ENCODE results near the gene CLDN7.
A peak's percentile ranks its signal among the peaks of the same experiment; 100 is the strongest.

DNA sequence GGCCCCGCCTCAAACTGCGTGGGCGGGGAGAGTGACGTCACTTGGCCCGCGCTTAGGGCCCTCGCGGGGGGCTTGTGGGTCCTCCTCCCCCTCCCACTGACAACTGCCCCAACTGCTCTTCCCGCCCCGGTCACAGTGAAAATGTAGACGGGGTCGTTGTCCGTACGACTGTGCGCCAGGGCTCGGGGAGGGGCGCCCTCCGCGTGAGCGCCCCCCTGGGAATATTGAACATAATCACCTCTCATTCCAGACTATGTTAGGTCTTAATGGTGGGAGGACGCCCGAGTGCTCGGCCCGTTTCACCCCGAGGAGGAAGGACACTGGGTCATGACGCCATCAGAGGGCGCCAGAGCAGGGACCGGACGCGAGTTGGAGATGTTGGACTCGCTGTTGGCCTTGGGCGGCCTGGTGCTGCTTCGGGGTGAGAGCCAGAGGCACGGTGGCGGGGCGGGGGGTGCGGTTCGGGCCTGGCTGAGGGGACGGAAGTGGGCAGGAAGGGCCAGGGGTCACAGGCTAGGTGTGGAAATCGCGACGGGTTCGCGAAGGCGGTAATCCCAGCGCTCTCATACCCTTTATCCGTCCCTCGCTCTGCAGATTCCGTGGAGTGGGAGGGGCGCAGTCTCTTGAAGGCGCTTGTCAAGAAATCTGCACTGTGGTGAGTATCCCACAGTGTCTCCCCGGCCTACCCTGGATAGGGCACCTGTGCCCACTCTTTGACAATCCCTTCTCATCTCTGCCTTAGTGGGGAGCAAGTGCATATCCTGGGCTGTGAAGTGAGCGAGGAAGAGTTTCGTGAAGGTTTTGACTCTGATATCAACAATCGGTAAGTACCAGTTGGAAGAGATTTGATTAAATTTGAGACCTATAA lies 9.9 kb downstream of the CLDN7 start, which contains the start of gene ELP5:
- TF ChIP-seq EZH2phosphoT487 (IDR thresholded peaks at IDR 0.05; ENCODE audit: borderline replicate concordance, low read length) (no peak), EZH2 (IDR thresholded peaks at IDR 0.05; ENCODE audit: low read length, unreplicated experiment) (no peak)
- TF ChIP-seq, protein P1, sequence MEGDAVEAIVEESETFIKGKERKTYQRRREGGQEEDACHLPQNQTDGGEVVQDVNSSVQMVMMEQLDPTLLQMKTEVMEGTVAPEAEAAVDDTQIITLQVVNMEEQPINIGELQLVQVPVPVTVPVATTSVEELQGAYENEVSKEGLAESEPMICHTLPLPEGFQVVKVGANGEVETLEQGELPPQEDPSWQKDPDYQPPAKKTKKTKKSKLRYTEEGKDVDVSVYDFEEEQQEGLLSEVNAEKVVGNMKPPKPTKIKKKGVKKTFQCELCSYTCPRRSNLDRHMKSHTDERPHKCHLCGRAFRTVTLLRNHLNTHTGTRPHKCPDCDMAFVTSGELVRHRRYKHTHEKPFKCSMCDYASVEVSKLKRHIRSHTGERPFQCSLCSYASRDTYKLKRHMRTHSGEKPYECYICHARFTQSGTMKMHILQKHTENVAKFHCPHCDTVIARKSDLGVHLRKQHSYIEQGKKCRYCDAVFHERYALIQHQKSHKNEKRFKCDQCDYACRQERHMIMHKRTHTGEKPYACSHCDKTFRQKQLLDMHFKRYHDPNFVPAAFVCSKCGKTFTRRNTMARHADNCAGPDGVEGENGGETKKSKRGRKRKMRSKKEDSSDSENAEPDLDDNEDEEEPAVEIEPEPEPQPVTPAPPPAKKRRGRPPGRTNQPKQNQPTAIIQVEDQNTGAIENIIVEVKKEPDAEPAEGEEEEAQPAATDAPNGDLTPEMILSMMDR (conservative IDR thresholded peaks at IDR 0.05; ENCODE audit: low read depth, low read length), result peak; percentile 43; the same call in 1 of the 2 replicates
